Gastrocnemius medialis (tissue), 4 donors: ENCODE measurements around the gene NRXN2.

Experiments
- CTCF ChIP-seq, 5 experiments: fragments of 450-650 bp in 3 of 5; fragments of 200-600 bp in 2 of 5; sonication (generic) in 2 of 5; IDR thresholded peaks in 4 of 5; conservative IDR thresholded peaks in 1 of 5; 1 replicate in 4 of 5; 2 replicates in 1 of 5; pipeline ENCODE4 v1.5.1; 2016 to 2019; ENCODE audit warnings: antibody characterized with exemption in 5 of 5, mild to moderate bottlenecking in 3 of 5, moderate library complexity in 3 of 5
- POLR2A ChIP-seq, 2 donors: fragments of 450-650 bp; IDR thresholded peaks; one replicate each; pipeline ENCODE4 v1.6.1; 2017; ENCODE audit warnings: antibody characterized with exemption in 2 of 2, mild to moderate bottlenecking in 2 of 2, moderate library complexity in 2 of 2

- TF ChIP-seq CTCF (IDR thresholded peaks at IDR 0.05 in 4 of 5, conservative IDR thresholded peaks at IDR 0.05 in 1 of 5) = no peak
- no peak for TF ChIP-seq POLR2A (IDR thresholded peaks at IDR 0.05)
Measured at GRCh38 chr11:64605244-64605560, 117.8 kb downstream of the NRXN2 start.
